CD4-positive, alpha-beta T cell (primary cell): Measurements from ENCODE around the gene SLC2A1. TPM values are rescaled to one million over a fixed set of nuclear protein-coding genes. Genes with fewer than 3 reads are reported as not detected.
A peak's percentile ranks its signal among the peaks of the same experiment; 100 is the strongest.

Experiments
- ATAC-seq: fragments of 200-7000 bp; cut with Tn5 transposase; one replicate; pipeline ENCODE4 v1.10.0; 2022; ENCODE audit warnings: mild to moderate bottlenecking; ENCODE audit not compliant: poor library complexity
- CTCF ChIA-PET: fragments of 350-600 bp; sonication (Branson Sonifier 250); formaldehyde crosslinking; loops from one replicate; lab custom pipeline; 2021; ENCODE audit warnings: antibody characterized with exemption, inconsistent platforms; lab: Charles Lee
- POLR2A ChIA-PET: fragments of 350-600 bp; sonication (Branson Sonifier 250); formaldehyde crosslinking; loops from one replicate; lab custom pipeline; 2021; ENCODE audit warnings: antibody characterized with exemption, inconsistent platforms; lab: Charles Lee
- DNase-seq, 14 experiments: peaks; one replicate each; pipeline ENCODE4 v3.0.0-alpha.2; 2013 to 2020; ENCODE audit warnings: mixed read lengths in 2 of 14
- H3K27ac ChIP-seq, 2 donors: one replicate each; pipeline versions ENCODE4 v1.5.1 to v1.7.0; 2013; ENCODE audit warnings: low read length in 2 of 2, low read depth in 1 of 2, mild to moderate bottlenecking in 1 of 2
- H3K27me3 ChIP-seq, 2 experiments: 1 replicate in 1 of 2; 2 replicates in 1 of 2; pipeline versions ENCODE4 v1.6.1 to v1.7.0; 2013; ENCODE audit warnings: low read length in 2 of 2, control low read depth in 1 of 2, mild to moderate bottlenecking in 1 of 2, moderate library complexity in 1 of 2; ENCODE audit not compliant: insufficient read depth in 2 of 2, control insufficient read depth in 1 of 2
- H3K36me3 ChIP-seq: one replicate; pipeline ENCODE4 v1.6.1; 2013; ENCODE audit warnings: low read length, control low read depth; ENCODE audit not compliant: insufficient read depth
- H3K4me1 ChIP-seq: one replicate; pipeline ENCODE4 v1.6.1; 2013; ENCODE audit warnings: low read length, control low read depth; ENCODE audit not compliant: insufficient read depth
- H3K4me3 ChIP-seq: one replicate; pipeline ENCODE4 v1.5.1; 2013; ENCODE audit warnings: mild to moderate bottlenecking, low read length, moderate library complexity
- H3K9me3 ChIP-seq, 2 experiments: 1 replicate in 1 of 2; 2 replicates in 1 of 2; pipeline versions ENCODE4 v1.6.1 to v1.7.0; 2013; ENCODE audit warnings: low read length in 2 of 2, mild to moderate bottlenecking in 2 of 2, control low read depth in 1 of 2, moderate library complexity in 1 of 2; ENCODE audit not compliant: control insufficient read depth in 1 of 2, insufficient read depth in 1 of 2
- H3K27ac Mint-ChIP-seq: one replicate; pipeline ENCODE4 v1.8.0; 2020; ENCODE audit warnings: mixed read lengths
- H3K27me3 Mint-ChIP-seq: one replicate; pipeline ENCODE4 v1.8.0; 2021; ENCODE audit warnings: mixed read lengths
- H3K36me3 Mint-ChIP-seq: one replicate; pipeline ENCODE4 v1.8.0; 2021; ENCODE audit warnings: low read depth, mixed read lengths
- H3K4me1 Mint-ChIP-seq: one replicate; pipeline ENCODE4 v1.8.0; 2021; ENCODE audit warnings: low read depth, mixed read lengths
- H3K4me3 Mint-ChIP-seq: one replicate; pipeline ENCODE4 v1.8.0; 2020; ENCODE audit warnings: mild to moderate bottlenecking, mixed read lengths
- H3K9me3 Mint-ChIP-seq: one replicate; pipeline ENCODE4 v1.8.0; 2020; ENCODE audit warnings: mixed read lengths
- CTCF ChIP-seq: fragments of 200-600 bp; IDR thresholded peaks from one replicate; pipeline ENCODE4 v1.8.0; 2022; ENCODE audit warnings: antibody characterized with exemption, mild to moderate bottlenecking
- intact Hi-C, 2 experiments: fragments of 100-400 bp; cut with DNase I in 1 of 2; cut with micrococcal nuclease in 1 of 2; formaldehyde crosslinking; loops; one replicate each; pipeline versions ENCODE4 v1.15.1 to v1.9.0; 2023 to 2025; cut with DNase I, micrococcal nuclease
- total RNA-seq, 174 experiments: library from RNA in 2 of 174; stranded (reverse) in 2 of 174; gene quantifications; one replicate each; pipeline ENCODE4 v1.2.3 and lab custom pipeline; 2021 to 2026

SLC2A1 gene
- total RNA-seq, 2 experiments from 2014 or later, result 78.6 to 80.9 TPM

- Histone ChIP-seq H3K4me1 (peaks cover 100% of the 10 kb centered on the region), H3K4me3 (no peak overlapping the region), H3K27me3 (no peaks in the 10 kb centered on the region), H3K9me3 (no peaks in the 10 kb centered on the region), H3K36me3 (peaks cover 54% of the 10 kb centered on the region), H3K27ac (peak overlapping the region; percentile 21 to 69)
- Mint-ChIP-seq H3K36me3 (peaks cover 74% of the 10 kb centered on the region), H3K27me3 (no peaks in the 10 kb centered on the region), H3K4me3 (peak overlapping the region; percentile 64), H3K27ac (peak overlapping the region; percentile 91), H3K4me1 (peaks cover 91% of the 10 kb centered on the region), H3K9me3 (no peaks in the 10 kb centered on the region)
- ChIA-PET POLR2A (interaction anchor here (1.2 to 3.7 kb wide), 6 partner anchors 13 to 22 kb away, joined by 3 to 19 read pairs (median 4); partner anchors contain the start of gene SLC2A1), CTCF (interaction anchor here (1.1 to 2.3 kb wide), 2 partner anchors 13 to 15 kb away, joined by 3 to 10 read pairs; no protein-coding TSS in a partner anchor)
- DNase-seq, result peak in 4 of 14 experiments; percentile 25 to 63 (median 48)
- no peak for TF ChIP-seq CTCF
- intact Hi-C loops, result loop anchor here in 1 of 2 experiments (10.0 kb wide), 1 partner anchor 482 kb away; the partner anchor contains the start of genes PPCS and ZMYND12
- ATAC-seq, result no peak
Observed at GRCh38 chr1:42937141-42937696, 21.4 kb downstream of the SLC2A1 start.

- H3K9me3 ChIP-seq, result no peaks in the 10 kb centered on the region
- peak overlapping the region; percentile 64 for H3K4me3 Mint-ChIP-seq
- H3K9me3 Mint-ChIP-seq, result no peaks in the 10 kb centered on the region
- peak overlapping the region; percentile 91 for H3K27ac Mint-ChIP-seq
- CTCF ChIA-PET, result interaction anchor here (2.3 kb wide), 1 partner anchor 14 kb away, joined by 10 read pairs; no protein-coding TSS in a partner anchor
- POLR2A ChIA-PET, result interaction anchor here (1.0 to 3.7 kb wide), 7 partner anchors 11 to 23 kb away, joined by 3 to 19 read pairs (median 5); no protein-coding TSS in a partner anchor
- peak; percentile 13 for ATAC-seq
- H3K4me3 ChIP-seq, result no peak overlapping the region
- no peaks in the 10 kb centered on the region for H3K27me3 Mint-ChIP-seq
- peaks cover 100% of the 10 kb centered on the region for H3K4me1 ChIP-seq
- H3K36me3 Mint-ChIP-seq, result peaks cover 74% of the 10 kb centered on the region
- peaks cover 46% of the 10 kb centered on the region for H3K36me3 ChIP-seq
- no peak for TF ChIP-seq CTCF
- intact Hi-C loops, result loop anchor here in 1 of 2 experiments (10.0 kb wide), 1 partner anchor 482 kb away; the partner anchor contains the start of genes PPCS and ZMYND12
- no peaks in the 10 kb centered on the region for H3K27me3 ChIP-seq
- peak in 7 of 14 experiments; percentile 22 to 67 (median 55) for DNase-seq
- H3K4me1 Mint-ChIP-seq, result peaks cover 93% of the 10 kb centered on the region
- H3K27ac ChIP-seq, result peak overlapping the region; percentile 69 to 75
Observed at GRCh38 chr1:42936309-42937078, 22.2 kb downstream of the SLC2A1 start.

- Mint-ChIP-seq H3K4me3 (no peak overlapping the region), H3K27me3 (no peaks in the 10 kb centered on the region), H3K4me1 (peaks cover 93% of the 10 kb centered on the region), H3K9me3 (no peaks in the 10 kb centered on the region), H3K27ac (peak overlapping the region; percentile 91), H3K36me3 (peaks cover 74% of the 10 kb centered on the region)
- ATAC-seq (no peak), DNase-seq (no peak)
- intact Hi-C loops, result loop anchor here in 1 of 2 experiments (10.0 kb wide), 1 partner anchor 481 kb away; the partner anchor contains the start of genes PPCS and ZMYND12
- Histone ChIP-seq H3K36me3 (peaks cover 41% of the 10 kb centered on the region), H3K9me3 (no peaks in the 10 kb centered on the region), H3K4me1 (peaks cover 100% of the 10 kb centered on the region), H3K4me3 (no peak overlapping the region), H3K27ac (peak overlapping the region; percentile 69 to 75), H3K27me3 (no peaks in the 10 kb centered on the region)
- TF ChIP-seq CTCF, result no peak
- CTCF ChIA-PET, result interaction anchor here (1.1 to 2.3 kb wide), 3 partner anchors 13 to 138 kb away, joined by 5 to 10 read pairs (median 8); no protein-coding TSS in a partner anchor
- POLR2A ChIA-PET, result interaction anchor here (1.0 to 3.7 kb wide), 6 partner anchors 11 to 24 kb away, joined by 3 to 19 read pairs (median 6); no protein-coding TSS in a partner anchor
Observed at GRCh38 chr1:42935971-42936308, 22.7 kb downstream of the SLC2A1 start.
